HEK293T (cell line): ENCODE measurements around the gene ADORA2B.

Experiments used
- CTCF ChIA-PET: fragments of 350-600 bp; formaldehyde crosslinking; extraction: SDS; loops from one replicate; lab custom pipeline; 2021; ENCODE audit warnings: antibody characterized with exemption, inconsistent platforms; lab: Yijun Ruan, JAX
- POLR2A ChIA-PET: fragments of 350-600 bp; formaldehyde crosslinking; extraction: SDS; loops from one replicate; lab custom pipeline; 2020; ENCODE audit warnings: antibody characterized with exemption, inconsistent platforms; lab: Yijun Ruan, JAX
- DNase-seq: peaks from one replicate; pipeline ENCODE4 v3.0.0; 2012; ENCODE audit warnings: mixed read lengths; ENCODE audit errors: extremely low spot score
- ARNT ChIP-seq: fragments of 450-650 bp; IDR thresholded peaks from 2 replicates; pipeline ENCODE4 v1.6.1; 2017; ENCODE audit warnings: mild to moderate bottlenecking
- BHLHE40 ChIP-seq: fragments of 450-650 bp; IDR thresholded peaks from 2 replicates; pipeline ENCODE4 v1.6.1; 2016; ENCODE audit warnings: mild to moderate bottlenecking, moderate library complexity, borderline replicate concordance
- CTBP1 ChIP-seq: fragments of 450-650 bp; IDR thresholded peaks from 2 replicates; pipeline ENCODE4 v1.6.1; 2016; ENCODE audit warnings: borderline replicate concordance
- ELF4 ChIP-seq: fragments of 450-650 bp; IDR thresholded peaks from 2 replicates; pipeline ENCODE4 v1.6.1; 2017; ENCODE audit warnings: antibody characterized with exemption
- FOXA1 ChIP-seq: fragments of 450-650 bp; IDR thresholded peaks from 2 replicates; pipeline ENCODE4 v1.6.1; 2016; ENCODE audit warnings: mild to moderate bottlenecking
- FOXK2 ChIP-seq: fragments of 450-650 bp; IDR thresholded peaks from 2 replicates; pipeline ENCODE4 v1.6.1; 2016; ENCODE audit warnings: mild to moderate bottlenecking
- FOXM1 ChIP-seq: fragments of 450-650 bp; IDR thresholded peaks from 2 replicates; pipeline ENCODE4 v1.6.1; 2017; ENCODE audit warnings: mild to moderate bottlenecking, borderline replicate concordance
- HDGF ChIP-seq: fragments of 450-650 bp; IDR thresholded peaks from 2 replicates; pipeline ENCODE4 v1.6.1; 2017; ENCODE audit warnings: antibody characterized with exemption, borderline replicate concordance
- L3MBTL2 ChIP-seq: fragments of 450-650 bp; conservative IDR thresholded peaks from 2 replicates; pipeline ENCODE4 v1.6.1; 2016; ENCODE audit warnings: mild to moderate bottlenecking
- LEF1 ChIP-seq: fragments of 450-650 bp; IDR thresholded peaks from 2 replicates; pipeline ENCODE4 v1.6.1; 2017; ENCODE audit warnings: mild to moderate bottlenecking, borderline replicate concordance
- NFRKB ChIP-seq: fragments of 450-650 bp; IDR thresholded peaks from 2 replicates; pipeline ENCODE4 v1.6.1; 2016; ENCODE audit warnings: mild to moderate bottlenecking, moderate library complexity
- SP1 ChIP-seq: fragments of 450-650 bp; IDR thresholded peaks from 2 replicates; pipeline ENCODE4 v1.6.1; 2017
- SUZ12 ChIP-seq: fragments of 450-650 bp; IDR thresholded peaks from 2 replicates; pipeline ENCODE4 v1.6.1; 2016; ENCODE audit warnings: mild to moderate bottlenecking
- TARDBP ChIP-seq: fragments of 450-650 bp; IDR thresholded peaks from 2 replicates; pipeline ENCODE4 v1.6.1; 2016
- ZNF384 ChIP-seq: fragments of 450-650 bp; IDR thresholded peaks from 2 replicates; pipeline ENCODE4 v1.6.1; 2016
- TF ChIP-seq, protein P1 (sequence below): fragments of 450-650 bp; IDR thresholded peaks from 2 replicates; pipeline ENCODE4 v1.6.1; 2016

Gene ADORA2B

DNA sequence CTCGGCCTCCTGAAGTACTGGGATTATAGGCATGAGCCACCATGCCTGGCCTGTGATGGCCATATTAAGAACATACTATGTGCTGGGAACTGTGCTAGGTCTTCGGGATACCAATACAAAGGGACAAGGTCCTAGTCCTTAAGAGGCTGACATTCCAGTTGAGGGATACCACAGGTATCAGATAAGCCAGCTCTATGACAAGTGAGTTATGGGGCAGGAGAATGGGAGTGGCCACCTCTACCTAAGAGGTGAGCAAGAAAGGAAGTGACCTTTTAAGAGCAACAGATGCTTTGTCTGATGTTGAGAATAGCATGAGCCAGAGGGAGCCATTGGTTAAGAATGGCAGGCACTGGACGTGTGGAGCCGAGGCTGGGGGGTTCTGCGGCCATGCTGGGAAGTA, 27.0 kb downstream of the ADORA2B start:
- CTCF ChIA-PET, result interaction anchor here (0.9 kb wide), 1 partner anchor 22 kb away, joined by 3 read pairs; no protein-coding TSS in a partner anchor
- no peak for DNase-seq
- TF ChIP-seq CTBP1 (no peak), HDGF (no peak), ELF4 (no peak), SP1 (no peak), L3MBTL2 (no peak), ARNT (no peak)
- TF ChIP-seq, protein P1, sequence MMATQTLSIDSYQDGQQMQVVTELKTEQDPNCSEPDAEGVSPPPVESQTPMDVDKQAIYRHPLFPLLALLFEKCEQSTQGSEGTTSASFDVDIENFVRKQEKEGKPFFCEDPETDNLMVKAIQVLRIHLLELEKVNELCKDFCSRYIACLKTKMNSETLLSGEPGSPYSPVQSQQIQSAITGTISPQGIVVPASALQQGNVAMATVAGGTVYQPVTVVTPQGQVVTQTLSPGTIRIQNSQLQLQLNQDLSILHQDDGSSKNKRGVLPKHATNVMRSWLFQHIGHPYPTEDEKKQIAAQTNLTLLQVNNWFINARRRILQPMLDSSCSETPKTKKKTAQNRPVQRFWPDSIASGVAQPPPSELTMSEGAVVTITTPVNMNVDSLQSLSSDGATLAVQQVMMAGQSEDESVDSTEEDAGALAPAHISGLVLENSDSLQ, result no peak
- POLR2A ChIA-PET, result no interaction called here

DNA sequence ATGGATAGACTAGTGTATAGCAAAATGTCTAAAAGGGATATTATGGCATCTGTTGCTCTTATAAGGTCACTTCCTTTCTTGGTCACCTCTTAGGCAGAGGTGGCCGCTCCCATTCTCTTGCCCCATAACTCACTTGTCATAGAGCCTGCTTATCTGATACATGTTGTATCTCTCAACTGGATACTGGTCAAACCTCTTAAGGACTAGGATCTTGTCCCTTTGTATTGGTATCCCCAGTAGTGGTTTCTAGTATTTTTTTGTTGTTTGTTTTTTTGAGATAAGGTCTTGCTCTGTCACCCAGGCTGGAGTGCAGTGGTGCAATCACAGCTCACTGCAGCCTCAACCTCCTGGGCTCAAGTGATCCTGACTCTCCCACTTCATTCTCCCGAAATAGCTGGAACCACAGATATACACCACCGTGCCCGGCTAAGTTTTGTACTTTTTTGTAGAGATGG, 27.6 kb downstream of the ADORA2B start:
- ChIA-PET POLR2A (no interaction called here), CTCF (no interaction called here)
- no peak for DNase-seq
- TF ChIP-seq, protein P1, result no peak
- TF ChIP-seq FOXK2, result no peak
- no peak for TF ChIP-seq HDGF
- TF ChIP-seq SP1, result no peak
- no peak for TF ChIP-seq BHLHE40
- no peak for TF ChIP-seq CTBP1
- no peak for TF ChIP-seq LEF1
- TF ChIP-seq ELF4, result no peak
- TF ChIP-seq NFRKB, result no peak
- no peak for TF ChIP-seq FOXA1
- no peak for TF ChIP-seq SUZ12
- no peak for TF ChIP-seq ARNT
- no peak for TF ChIP-seq TARDBP
- TF ChIP-seq ZNF384, result no peak
- TF ChIP-seq FOXM1, result no peak

DNA sequence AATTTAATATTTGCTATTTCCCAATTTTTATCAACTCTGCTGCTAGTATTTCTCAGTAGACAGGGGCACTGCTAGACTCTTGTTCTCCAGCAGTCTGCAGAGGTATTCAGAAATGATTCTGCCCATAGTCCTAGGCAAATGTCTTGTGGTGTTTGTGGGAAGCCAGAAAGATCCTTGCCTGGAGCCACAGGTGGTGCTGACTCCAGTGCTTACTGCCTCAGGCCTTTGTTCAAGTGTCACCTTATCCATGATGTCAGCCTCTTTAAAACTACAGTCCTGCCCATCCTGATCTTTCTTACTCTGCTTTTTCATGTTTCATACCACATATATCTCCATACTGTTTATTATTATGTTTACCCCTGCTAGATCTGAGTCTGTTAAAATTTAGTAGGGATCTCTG, 28.1 kb downstream of the ADORA2B start:
- ChIA-PET POLR2A (interaction anchor here (1.1 kb wide), 1 partner anchor 29 kb away, joined by 3 read pairs; no protein-coding TSS in a partner anchor), CTCF (no interaction called here)
- TF ChIP-seq HDGF (no peak), SP1 (no peak), FOXK2 (no peak), BHLHE40 (no peak), L3MBTL2 (no peak), LEF1 (no peak), ARNT (no peak), ZNF384 (no peak), SUZ12 (no peak), FOXA1 (no peak), CTBP1 (no peak), FOXM1 (no peak), NFRKB (no peak), TARDBP (no peak)
- TF ChIP-seq, protein P1, result no peak
- no peak for DNase-seq

DNA sequence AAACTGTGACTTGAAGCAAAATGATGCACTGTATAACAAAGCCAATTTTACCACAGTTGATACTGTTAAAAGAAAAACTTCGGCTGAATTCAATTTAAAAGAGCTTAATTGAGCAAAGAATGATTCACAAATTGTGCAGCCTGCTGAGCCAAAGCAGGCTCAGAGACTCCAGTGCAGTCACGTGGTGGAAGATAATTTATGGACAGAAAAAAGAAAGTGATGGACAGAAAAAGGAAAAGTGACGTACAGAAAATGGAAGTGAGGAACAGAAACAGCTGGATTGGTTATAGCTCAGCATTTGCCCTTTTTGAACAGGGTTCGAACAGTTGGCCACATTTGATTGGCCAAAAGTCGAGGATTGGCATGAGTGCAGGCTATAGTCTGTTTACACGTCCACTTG, 28.9 kb downstream of the ADORA2B start:
- POLR2A ChIA-PET, result interaction anchor here (0.6 to 2.9 kb wide), 4 partner anchors 8 to 1772 kb away, joined by 3 to 11 read pairs (median 4); partner anchors contain the start of genes TTC19 and ZSWIM7
- no peak for DNase-seq
- CTCF ChIA-PET, result interaction anchor here (1.5 kb wide), 1 partner anchor 29 kb away, joined by 6 read pairs; the partner anchor contains the start of gene ADORA2B
- no peak for TF ChIP-seq L3MBTL2
- TF ChIP-seq, protein P1, result peak; percentile 24; the same call in 1 of the 2 replicates

DNA sequence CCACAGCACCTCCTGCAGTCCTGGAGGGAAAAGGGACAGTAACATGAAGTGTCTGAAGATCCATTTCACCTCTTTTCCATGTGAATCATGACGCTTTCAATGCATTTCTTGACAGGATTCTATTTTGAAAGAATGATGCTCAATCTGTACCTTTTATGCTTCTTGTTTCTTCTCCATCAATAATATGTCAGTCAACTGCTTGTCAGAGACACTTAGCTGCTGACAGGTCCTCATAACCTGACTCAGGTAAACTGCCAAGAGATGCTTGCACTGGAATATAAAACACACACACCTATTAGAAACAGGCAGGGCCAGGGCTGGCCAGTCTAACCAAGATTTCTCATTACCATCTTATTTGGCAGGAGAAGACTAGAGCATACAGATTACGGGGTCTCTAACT, 33.0 kb downstream of the ADORA2B start:
- ChIA-PET POLR2A (no interaction called here), CTCF (interaction anchor here (0.6 kb wide), 1 partner anchor 28 kb away, joined by 3 read pairs; no protein-coding TSS in a partner anchor)
- TF ChIP-seq, protein P1, result no peak
- TF ChIP-seq HDGF (no peak), FOXA1 (no peak), FOXK2 (no peak), ARNT (no peak), NFRKB (no peak), LEF1 (no peak), SUZ12 (no peak), L3MBTL2 (no peak), CTBP1 (no peak), TARDBP (no peak), ELF4 (no peak), SP1 (no peak), FOXM1 (no peak), ZNF384 (no peak), BHLHE40 (no peak)
- no peak for DNase-seq
